ENCODE results near the gene MRPL53.

MRPL53 gene

DNA sequence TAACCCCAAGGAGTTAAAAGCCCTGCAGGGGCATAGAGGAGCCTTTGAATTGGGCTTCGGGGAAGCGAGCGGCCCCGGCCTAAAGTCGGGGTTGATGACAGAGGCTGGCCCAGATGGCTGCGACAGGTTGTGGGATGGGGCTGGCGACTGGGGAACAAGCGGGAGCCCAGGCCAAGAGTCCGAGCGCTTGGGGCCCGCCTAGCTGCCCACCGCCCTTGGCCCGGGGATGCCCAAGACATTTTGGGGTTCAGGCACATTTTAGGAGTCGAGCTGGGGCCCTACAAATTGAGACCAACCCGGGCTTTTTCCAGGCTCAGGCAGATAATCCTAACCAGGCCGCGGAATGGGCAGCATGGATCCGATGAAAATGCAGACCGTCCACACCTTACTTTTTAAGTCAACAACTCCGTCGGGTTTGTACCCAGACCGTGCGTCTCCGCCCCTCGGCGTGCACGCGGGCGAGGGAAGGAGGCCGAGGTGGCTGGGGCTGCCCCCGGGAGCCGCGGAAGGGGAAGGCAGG is 31.2 kb downstream of the MRPL53 start:
- H3K4me3 ChIP-seq (ENCODE audit: low read length) = peak overlapping the region; percentile 38; the same call in 1 of the 2 replicates

DNA sequence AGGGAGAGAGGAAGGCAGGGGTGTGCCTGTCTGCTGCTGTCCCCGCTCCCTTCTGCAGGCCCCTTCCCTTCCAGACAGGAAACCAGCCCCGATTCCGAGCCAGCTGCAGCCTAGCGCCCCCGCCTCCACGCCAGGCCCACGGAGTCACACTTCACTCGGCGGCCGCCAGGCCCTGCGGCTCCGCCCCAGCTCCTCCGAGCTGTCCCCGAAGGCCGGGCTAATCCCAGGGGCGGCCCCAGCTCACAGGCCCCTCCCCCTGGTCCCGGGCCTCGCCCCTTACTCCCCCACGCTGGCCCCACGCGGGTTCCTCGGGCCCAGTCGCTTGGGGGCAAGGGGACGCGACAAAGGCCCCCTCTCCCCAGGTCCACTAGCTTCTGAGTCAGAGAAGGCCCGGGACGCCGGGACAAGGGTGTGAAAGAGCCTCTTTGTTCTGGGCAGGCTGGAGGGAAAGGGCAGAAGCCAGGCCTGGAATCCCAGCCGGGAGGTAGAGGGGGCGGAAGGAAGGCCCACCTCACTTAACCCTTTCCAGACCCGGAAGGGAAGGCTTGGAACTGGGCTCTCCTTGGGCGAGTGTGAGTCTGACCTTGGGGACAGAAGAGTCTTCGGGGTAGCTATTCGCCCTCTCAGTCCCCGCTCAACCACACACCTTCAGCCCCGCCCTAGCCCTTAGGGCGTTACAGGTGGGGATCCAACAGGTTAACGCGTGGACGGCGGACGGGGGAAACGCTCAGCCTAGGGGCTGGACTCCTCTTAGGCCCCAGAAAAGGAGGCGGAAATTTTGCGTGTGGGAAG is 31.9 kb downstream of the MRPL53 start:
- no peak for TF ChIP-seq ZNF274 (IDR thresholded peaks at IDR 0.05; ENCODE audit: low read depth, low read length)
- H3K4me3 ChIP-seq (ENCODE audit: low read length) = peak overlapping the region; percentile 66; the same call in 1 of the 2 replicates

More for the DNA sequence above, 31.2 kb downstream of the MRPL53 start:
- no peak for TF ChIP-seq ZNF274 (IDR thresholded peaks at IDR 0.05; ENCODE audit: low read depth, low read length)

DNA sequence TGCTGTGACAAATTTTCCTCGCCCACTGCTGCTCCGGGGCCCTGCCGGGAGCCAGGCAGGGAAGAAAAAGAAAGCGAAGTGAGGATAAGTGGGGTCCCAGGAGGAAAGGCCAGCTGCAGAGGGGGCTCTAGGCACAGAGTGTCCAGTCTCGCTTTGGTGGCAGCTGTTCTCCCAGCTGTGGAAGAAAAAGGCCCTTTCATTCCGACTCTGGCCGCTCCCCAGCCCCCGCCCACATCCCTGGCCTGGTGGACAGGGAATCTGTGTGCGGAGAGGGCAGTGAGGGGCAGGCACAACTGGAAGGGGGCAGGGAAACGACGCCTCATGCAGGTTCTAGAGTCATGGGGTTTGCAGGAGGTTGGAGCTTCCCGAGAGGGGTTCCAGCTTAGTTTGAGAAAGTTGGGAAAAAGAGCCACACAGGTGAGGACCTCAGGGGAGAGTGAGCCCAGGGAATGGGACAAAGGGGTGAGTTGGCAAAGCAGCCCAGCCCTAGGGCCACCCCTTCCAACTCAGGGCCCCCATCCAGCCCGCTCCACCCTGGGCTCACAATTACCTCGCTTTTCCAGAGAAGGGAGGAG is 32.6 kb downstream of the MRPL53 start:
- TF ChIP-seq ZNF274 (IDR thresholded peaks at IDR 0.05; ENCODE audit: low read depth, low read length) = no peak
- peak overlapping the region; percentile 66; the same call in 1 of the 2 replicates for H3K4me3 ChIP-seq (ENCODE audit: low read length)

DNA sequence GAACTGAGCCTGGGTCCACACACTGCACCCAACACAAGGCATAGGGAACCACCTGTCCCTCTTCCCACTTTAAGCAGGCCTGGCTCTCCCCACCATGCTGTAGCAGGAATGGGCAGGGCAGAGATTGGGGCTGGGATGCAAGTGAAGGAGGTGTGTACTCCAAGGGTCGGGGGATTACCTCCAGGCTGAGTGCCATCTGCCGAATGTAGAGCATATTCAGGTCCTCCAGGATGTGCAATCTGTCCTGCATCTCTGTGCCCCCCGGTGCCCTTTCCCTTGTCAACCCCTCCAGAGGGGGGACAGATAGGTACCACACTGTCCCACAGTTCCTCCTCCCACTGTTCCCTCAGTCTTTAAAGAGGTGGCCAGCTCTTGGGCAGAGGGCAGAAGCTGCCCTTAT is 33.1 kb downstream of the MRPL53 start:
- H3K4me3 ChIP-seq (ENCODE audit: low read length) = peak overlapping the region; percentile 66; the same call in 1 of the 2 replicates
- no peak for TF ChIP-seq ZNF274 (IDR thresholded peaks at IDR 0.05; ENCODE audit: low read depth, low read length)

DNA sequence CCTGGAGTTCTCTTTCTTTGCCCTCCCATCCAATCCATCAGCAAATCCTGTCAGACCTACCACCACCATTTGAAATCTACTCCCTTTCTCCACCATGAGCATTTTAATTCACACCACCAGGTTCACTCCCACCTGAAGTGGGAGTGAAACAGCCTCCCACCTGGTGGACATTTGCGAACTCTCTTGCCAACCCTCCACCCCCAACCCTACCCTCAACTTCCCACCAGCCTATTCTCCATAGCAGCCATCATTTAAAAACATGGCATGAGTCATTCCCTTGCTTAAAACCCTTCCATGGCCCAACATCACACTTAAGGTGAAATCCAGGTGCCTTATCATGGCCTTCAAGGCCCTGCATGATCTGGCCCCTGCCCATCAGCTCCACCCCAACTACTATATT is 34.2 kb downstream of the MRPL53 start:
- no peak for TF ChIP-seq ZNF274 (IDR thresholded peaks at IDR 0.05; ENCODE audit: low read depth, low read length)
- H3K4me3 ChIP-seq (ENCODE audit: low read length) = no peak overlapping the region

DNA sequence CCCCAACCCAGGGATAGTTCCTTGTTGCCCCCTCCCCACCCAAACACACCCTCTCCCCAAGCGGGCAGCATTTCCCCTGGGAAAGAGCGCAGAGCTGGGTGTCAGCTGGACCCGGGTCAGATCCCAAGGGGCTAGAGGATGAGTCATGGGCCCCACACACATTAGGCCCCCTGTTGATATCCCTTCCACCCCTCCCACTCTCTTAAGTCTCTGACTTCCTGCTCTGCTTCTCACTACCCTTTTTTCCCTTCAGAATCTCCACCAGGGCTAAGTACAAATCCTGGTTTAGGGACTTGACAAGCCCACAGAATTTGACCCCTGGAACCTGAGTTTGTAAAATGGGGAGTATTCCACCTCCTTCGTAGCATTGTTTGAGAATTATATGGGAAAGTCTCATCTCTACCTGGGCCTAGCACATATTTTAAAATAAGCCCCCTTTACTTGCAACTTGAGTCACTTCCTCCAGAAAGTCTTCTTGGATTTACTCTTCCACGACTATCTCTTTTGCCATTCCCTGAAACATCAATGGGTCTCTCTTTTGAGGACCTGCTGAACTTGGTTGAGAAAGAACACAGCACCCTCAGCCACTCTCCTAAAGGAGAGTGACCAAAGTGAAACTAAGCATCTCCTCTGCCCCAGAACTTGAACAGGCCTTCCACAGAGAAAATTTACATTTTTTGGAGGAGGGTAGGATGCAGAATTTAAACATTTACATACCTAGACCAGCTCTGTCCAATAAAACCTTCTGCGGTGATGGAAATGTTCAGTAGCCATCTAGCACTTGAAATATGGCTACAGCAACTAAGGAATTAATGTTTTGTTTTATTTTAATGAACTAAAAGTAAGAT is 35.4 kb downstream of the MRPL53 start:
- no peak overlapping the region for H3K4me3 ChIP-seq (ENCODE audit: low read length)
- TF ChIP-seq ZNF274 (IDR thresholded peaks at IDR 0.05; ENCODE audit: low read depth, low read length) = no peak

DNA sequence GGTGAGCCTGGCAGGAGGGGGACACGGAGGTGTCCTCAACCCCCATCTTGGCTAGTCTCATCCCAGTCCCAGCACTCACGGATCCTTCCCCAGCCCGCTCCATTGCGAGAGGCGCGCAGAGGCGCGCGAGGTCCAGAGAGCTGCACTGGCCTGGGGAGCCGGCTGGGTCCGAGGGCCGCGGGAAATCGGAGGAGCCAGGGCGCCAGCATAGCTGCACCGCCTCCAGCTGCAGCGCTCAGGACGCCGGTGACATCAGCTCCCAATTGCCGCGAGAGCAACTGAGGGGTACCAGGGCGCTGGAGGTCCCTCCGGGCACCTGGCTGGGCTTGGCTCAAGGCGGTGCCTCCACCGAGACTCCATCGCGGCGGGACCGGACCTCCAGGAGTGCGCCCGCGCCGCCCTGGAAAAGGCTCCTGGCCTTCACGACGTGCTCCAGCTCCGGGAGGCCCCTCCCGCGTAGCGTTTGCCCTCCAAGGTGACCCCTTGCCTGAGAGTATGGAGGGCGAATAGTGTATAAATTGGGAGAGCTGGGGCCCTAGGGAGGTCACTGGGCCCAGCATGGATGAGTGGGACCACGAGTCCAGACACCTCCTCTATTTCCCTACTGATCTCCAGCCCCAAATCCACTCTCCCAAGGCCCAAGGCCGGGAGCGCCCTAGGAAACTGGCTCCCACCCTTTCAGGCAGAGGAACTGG is 36.2 kb downstream of the MRPL53 start:
- TF ChIP-seq ZNF274 (IDR thresholded peaks at IDR 0.05; ENCODE audit: low read depth, low read length) = no peak
- H3K4me3 ChIP-seq (ENCODE audit: low read length) = no peak overlapping the region

DNA sequence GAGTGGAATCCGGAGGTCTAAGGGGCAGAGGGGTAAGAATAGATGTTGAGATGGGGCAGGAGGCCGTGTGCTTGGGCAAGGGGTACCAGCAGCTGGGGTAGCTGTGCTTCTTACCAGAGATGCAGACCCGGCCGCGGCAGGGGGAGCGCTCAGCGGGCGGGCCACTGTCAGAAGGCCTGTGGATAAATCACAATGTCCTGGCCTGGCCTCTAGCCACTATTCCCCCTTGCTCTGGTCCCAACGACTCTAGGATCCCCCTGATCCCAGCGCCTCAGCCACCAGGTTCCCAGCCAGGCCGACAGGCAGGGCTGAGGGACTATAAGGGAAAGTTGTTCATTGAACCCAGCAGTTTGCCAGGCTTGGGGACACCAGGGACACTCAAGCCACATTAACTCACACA is 42.0 kb downstream of the MRPL53 start:
- H3K4me3 ChIP-seq (ENCODE audit: low read length) = no peak overlapping the region
- TF ChIP-seq ZNF274 (IDR thresholded peaks at IDR 0.05; ENCODE audit: low read depth, low read length) = no peak

DNA sequence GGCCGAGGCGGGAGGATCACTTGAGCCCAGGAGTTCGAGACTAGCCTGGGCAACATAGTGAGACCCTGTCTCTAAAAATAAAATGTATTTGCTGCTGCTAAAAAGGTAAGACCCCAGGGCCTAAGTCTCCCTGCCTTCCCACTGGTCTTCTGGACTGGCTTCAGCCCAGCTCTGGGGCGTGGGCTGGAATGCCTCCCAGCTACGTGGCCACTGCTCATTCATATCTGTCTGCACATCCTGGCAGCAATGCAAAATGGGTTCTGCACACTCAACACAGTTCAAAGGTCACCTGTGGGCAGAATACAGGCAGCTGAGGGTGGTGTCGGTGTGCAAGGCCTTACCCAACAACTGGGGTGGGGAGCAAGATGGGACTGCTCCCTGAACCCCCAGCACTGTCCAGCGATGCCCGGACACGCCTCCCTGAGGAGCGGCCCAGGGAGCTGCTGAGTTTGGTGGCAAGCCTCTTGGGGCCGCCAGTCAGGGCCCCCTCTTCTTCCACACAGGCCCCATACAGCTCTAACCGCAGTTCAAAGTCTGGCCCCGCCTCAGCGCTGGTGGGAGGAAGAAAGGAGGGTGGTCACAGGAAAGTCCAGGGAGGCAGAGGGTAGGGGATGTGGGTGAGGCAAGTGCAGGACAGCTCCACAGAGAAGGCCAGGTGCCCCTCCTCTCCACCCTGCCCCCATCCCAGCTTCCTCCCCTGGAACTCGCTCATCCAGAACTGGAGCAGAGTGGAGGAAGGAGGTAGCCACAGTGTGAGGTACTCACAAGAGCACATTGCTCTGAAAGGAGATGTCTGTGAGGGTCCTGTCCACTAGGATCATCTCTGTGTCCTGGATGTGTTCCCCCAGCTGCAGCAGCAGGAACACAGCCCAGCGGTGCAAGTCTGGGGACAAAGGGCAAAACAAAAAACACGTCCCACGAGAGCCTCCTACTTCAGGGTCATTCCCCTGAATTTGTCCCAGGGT is 42.7 kb downstream of the MRPL53 start:
- TF ChIP-seq ZNF274 (IDR thresholded peaks at IDR 0.05; ENCODE audit: low read depth, low read length) = no peak
- H3K4me3 ChIP-seq (ENCODE audit: low read length) = no peak overlapping the region

DNA sequence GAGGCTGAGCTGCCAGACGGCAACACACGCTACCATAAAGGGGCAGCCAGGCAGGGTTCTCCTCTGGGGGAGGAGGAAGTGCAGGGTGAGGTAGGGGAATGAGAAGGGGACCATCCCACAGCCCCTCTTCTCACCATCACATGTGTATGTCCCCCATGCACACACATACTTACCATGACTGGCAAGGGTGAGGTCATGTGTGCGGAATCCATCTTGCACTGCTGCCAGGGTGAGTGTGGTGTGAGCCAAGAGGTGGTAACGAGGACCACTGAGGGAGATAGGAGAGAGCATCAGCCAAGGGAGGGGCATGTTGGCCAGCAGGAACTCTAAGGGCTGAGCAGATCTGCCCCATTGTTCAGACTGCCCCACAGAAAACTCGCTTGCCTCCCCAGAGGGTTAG is 43.8 kb downstream of the MRPL53 start:
- TF ChIP-seq ZNF274 (IDR thresholded peaks at IDR 0.05; ENCODE audit: low read depth, low read length) = no peak
- no peak overlapping the region for H3K4me3 ChIP-seq (ENCODE audit: low read length)

DNA sequence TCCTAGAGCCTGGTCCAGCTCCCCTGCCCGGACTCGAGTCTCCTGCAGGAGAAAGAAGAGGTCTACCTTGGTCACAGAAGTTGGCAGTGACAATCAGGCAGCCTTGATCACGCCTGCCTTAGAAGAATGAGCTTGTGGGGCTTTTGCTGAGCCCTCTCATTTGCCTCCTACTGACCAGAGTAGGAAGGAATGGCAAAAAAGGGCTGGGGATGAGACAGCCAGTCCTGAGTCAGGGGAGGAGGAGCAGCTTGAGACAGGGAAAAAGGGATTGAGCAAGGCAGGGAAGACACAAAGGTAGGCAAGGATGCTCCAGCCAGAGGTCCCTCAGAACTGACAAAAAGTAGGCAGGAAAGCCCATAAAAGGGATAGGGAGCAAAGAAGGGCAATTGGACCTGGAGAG is 44.9 kb downstream of the MRPL53 start:
- no peak overlapping the region for H3K4me3 ChIP-seq (ENCODE audit: low read length)
- TF ChIP-seq ZNF274 (IDR thresholded peaks at IDR 0.05; ENCODE audit: low read depth, low read length) = no peak

DNA sequence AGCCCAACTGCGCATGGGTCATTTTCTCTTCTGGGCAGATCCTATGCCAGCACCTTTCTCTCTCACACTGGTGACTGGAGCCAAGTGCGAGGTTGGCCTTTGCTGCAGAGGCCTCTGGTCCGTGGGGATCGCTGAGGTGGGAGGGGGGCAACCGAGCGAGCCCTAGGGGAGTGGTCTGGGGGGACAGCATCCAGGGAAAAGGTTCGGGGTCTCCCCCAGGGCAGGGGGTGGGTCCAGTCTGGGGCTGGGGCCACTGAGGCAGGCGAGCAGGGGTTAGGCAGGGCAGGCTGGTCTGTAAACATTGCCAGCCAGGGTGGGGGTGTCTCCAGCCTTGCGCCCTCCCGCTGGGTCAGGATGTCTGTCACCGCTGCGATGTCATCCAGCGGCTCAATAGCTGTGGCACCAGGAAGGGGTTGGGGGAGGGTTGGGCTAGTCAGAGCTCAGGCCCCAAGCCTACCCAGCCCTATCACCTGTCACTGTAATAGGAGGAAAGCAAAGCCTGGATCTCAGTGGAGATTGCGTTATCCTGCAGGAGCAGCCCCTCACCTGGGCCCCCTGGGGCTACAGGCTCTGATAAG is 46.2 kb downstream of the MRPL53 start:
- no peak overlapping the region for H3K4me3 ChIP-seq (ENCODE audit: low read length)
- TF ChIP-seq ZNF274 (IDR thresholded peaks at IDR 0.05; ENCODE audit: low read depth, low read length) = no peak
